Measurements from ENCODE around the gene EPB41.
A peak's percentile ranks its signal among the peaks of the same experiment; 100 is the strongest.
"Not testable (repeated sequence)": the region's sequence is repeated elsewhere in the genome, so short reads cannot be mapped to it uniquely, and the experiment has no call there.

EPB41 gene

DNA sequence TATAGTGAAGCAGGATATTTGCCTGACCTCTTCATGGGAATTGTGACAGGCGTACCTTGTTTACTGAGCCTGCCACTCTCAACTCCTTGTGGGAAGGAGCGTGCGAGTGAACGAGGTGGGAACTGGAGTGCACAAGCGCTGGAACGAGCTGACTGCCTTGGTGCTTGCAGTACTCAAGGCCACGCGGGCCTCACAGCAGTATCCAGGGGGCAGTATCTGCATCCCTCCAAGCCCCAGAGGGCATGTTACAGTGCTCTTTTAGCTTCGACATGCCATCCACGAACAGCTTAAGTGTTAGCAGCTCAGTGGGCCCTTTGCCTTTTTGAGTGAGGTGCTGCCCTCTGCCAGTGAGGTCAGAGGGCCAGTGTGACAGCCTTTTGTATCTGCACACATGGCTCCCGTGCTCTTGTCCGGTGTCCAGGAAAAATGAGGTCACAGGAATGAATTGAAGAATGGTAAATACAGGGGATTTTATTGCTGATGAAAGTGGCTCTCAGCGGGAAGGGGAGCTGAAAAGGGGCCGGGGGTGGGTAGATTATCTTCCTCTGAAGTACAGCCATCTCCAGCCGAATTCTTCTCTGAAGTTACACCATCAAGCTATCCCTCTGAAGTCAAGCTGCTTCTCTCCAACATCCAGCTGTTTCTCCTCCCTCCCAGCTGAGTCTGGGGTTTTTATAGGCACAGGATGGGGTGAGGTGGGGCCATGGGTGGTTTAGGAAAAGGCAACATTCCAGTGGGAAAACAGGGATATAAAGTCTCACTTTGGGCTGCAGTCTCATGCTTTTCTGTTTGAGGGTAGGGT lies 69.3 kb downstream of the EPB41 start:
- DNase-seq = no peak

- DNase-seq = no peak
These were observed 69.9 kb downstream of the EPB41 start for GRCh38 chr1:28984311-28984684.

DNA sequence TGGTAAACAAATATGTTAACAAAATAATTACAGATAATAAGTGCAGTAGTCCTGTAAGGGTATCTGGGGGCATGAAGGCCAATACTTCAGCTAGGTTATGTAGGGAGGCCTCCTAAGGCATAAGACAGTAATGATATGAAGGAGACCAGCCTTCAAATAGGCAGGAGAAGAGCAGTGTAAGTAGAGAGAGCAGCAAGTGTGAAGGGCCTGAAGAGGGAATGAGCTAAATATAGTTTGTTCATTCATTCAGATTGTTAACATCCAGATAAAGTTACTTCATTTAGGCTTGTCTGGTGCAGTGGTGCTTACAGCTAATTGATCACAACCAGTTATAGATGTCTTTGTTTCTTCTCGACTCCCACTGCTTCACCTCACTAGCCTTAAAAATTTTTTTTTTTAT lies 71.1 kb downstream of the EPB41 start:
- DNase-seq = no peak

GRCh38 chr1:28986306-28986910 lies 72.0 kb downstream of the EPB41 start:
- DNase-seq = no peak

DNA sequence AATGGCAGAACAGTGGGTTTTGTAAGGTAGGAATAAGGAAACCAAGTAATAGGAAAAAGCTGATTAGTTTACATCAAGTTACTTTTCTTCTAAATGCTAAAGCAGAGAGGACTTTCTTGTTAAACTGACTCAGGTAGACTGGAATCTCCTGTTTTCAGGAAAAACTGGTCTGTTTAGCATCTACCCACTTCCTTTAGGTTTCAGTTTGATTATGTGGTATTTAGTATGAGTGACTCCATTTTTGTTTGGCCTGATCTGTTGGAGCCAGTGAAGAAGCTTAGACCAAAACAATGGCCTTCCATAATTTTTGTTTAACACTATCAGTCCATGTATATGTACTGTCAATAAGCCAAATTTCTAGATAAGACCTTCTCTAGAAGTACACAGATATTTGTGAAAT lies 88.4 kb downstream of the EPB41 start:
- no peak for DNase-seq

- no peak for DNase-seq
These were observed 89.9 kb downstream of the EPB41 start for GRCh38 chr1:29004288-29004687.

DNA sequence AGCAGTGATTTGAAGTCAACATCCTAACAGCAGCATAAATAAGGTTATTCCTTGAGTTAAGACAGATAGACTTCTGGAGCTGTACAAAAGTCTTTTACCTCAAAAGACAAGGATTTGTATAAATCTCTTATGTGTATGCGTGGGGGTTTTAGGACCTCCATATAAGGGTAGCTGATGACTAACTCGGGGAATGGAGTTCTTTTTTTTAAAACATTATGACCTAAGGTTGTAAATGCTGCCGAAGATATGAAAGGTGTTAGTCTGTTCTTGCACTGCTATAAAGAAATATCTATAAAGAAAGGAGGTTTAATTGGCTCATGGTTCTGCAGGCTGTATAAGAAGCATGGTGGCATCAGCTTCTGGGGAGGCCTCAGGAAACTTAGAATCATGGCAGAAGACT lies 90.4 kb downstream of the EPB41 start:
- DNase-seq = no peak

DNA sequence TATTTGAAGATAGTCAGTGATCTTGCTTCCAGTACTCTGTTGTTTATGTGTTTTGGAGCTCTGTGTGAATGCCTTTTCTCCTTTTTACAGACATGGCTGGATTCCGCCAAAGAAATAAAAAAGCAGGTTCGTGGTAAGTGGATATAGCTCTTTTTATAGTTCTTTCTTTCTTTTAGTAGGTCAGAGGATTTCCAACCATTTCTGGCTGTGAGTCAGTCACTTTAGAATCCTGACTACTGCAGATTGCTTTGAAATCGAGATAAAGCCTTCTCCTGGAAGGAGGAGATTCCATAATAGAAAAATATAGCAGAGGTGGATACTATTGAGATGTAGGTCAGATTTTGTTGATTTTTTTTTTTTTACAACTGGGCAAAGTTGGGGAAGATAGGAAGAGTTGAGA lies 97.4 kb downstream of the EPB41 start:
- no peak for DNase-seq

DNA sequence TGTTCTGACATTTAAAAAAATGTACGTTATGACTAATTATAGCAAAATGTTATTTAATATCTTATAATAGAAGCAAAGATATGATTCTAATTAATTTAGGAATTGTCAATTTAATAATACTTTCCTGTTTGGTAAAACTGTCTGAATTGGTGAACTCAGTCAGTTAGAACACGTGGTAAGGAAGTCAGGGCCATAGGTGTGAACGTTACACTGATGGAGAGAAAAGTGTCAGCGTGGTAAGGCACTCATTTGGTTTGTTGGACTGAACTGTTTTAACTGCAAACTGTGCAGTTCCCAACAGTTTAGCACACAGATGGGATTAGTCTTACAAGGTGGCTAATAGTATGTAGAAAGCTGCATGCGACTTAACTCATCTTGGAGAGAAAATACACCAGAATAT lies 102.9 kb downstream of the EPB41 start:
- no peak for DNase-seq

DNA sequence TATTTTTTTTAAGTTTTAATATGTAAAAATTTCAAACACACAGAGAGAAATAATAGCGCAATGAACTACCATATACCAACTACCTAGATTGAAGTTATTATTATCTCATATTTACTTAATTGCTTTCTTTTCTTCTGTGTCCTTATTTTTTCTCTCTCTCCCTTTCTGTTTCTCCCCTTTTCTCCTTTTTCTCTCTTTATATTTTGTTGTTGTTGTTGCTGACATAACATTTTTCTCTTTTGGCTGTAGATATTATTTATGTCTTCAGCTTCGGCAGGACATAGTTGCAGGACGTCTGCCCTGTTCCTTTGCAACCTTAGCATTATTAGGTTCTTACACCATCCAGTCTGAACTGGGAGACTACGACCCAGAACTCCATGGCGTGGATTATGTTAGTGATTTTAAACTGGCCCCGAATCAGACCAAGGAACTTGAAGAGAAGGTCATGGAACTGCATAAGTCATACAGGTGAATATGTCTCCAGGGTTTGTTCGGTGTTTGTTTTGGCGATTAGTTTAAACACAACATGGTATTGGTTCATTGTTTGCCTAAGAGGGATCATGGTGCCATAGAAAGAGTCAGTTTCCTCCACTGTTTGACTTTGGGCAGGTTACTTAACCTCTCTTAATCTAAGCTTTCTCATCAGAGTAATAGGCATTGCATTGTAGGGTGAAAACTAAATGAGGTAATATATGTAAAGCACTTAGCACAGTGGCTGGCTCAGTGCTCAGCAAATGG lies 103.8 kb downstream of the EPB41 start:
- no peak for DNase-seq

- DNase-seq = no peak
These were observed 108.3 kb downstream of the EPB41 start for GRCh38 chr1:29022620-29023019.

- no peak for DNase-seq
These were observed 115.3 kb downstream of the EPB41 start for GRCh38 chr1:29029667-29030066.

GRCh38 chr1:29032841-29033240 lies 118.5 kb downstream of the EPB41 start:
- no peak for DNase-seq

- DNase-seq = peak; percentile 40
These were observed 119.6 kb downstream of the EPB41 start for GRCh38 chr1:29033829-29034466.

DNA sequence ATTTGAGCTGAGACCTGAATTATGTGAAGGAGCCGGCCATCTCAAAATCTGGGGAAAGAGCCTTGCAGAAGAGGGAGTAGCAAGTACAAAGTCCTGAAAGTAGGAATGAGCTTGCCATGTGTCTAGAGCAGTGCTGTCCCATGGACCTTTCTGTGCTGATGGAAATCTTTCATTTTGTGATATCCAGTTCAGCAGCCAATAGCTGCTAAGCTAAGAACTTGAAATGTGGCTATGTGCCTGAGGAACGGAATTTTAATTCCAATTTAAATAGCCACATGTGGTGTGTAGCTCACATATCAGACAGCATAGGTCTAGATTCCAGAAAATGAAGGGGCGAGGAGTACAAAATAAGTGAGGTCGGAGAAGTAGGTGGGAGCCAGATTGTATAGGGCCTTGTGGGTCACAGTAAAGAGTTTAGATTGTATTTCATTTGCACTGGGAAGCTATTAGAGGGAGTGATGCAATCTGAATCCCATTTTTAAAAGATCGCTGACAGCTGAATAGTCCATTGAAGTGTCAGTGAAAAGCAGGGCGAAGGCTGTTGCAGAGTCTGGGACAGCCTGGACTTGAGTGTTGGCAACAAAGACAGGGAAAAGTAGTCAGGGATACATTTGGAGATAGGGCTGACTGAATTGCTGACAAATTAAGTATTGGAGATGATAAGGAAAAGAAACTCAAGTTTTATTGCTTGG lies 129.1 kb downstream of the EPB41 start:
- no peak for DNase-seq

- DNase-seq = no peak
These were observed 129.6 kb downstream of the EPB41 start for GRCh38 chr1:29044010-29044409.

DNA sequence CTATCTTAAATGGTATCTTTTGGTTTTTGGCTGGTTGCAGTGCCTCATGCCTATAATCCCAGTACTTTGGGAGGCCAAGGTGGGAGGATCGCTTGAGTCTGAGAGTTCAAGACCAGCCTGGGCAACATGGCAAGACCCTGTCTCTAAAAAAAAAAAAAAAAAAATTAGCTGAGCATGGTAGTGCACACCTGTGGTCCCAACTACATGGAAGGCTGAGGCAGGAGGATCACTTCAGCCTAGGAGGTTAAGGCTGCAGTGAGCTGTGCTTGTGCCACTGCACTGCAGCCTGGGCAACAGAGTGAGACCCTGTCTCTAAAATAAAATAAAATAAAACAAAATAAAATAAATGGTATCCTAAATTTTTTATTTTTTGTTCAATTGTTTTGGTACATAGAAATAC lies 131.3 kb downstream of the EPB41 start:
- not testable (repeated sequence) for DNase-seq

- DNase-seq = no peak
These were observed 132.8 kb downstream of the EPB41 start for GRCh38 chr1:29047142-29047541.

DNA sequence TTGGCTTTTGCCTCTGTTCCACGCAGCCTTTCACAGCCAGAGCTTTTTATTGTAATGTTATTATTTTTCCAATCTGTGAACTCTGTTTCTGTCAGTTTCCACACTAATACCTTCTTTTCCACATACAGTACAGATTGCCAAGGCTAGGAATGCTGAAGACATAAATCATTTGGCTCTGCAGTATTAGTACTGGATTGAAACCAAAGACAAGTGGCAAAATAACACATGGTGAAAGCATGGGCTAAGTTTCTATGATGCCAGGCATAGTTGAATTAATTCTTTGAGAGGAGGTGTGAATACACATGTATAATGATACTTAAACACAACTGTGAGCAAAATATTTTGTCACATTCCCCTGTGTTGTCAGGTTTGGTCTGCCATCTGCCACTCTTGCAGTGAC lies 135.8 kb downstream of the EPB41 start:
- no peak for DNase-seq

DNA sequence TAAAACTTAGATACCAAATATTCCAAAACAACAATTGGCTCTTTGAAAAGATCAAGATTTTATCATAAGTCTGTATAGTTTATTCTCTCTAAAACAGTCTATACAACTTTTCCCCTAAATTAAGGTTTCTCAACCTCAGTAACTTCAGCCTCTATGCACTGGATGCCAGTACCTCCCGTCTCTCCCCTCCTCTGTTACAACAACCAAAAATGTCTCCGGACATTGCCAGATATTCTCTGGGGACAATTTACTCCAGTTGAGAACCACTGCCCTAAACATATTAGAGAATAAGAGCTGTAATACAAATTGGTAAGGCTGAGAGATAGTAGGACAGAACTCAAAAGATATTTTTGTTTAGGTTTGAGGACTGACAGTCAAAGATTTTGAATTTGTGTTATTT lies 137.7 kb downstream of the EPB41 start:
- no peak for DNase-seq

GRCh38 chr1:29052941-29053340 lies 138.6 kb downstream of the EPB41 start:
- no peak for DNase-seq

DNA sequence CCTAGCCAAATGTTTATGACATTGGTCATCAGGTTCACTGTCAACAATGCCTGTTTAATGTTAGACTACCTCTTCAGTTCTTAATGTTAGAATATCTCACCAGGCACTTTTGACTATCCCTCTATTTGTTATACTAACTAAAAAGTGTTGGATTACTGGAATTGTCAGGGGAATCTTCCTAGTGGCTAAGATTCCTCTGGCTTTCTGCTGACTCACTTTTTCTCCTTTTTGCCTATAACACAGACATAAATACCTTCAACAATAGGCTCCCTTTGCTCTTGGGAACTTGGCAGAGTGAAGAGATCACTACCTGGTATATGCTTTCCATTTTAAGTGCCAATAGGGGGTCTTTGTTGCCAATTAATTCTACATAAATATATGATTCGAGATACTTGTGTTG lies 140.8 kb downstream of the EPB41 start:
- no peak for DNase-seq

DNA sequence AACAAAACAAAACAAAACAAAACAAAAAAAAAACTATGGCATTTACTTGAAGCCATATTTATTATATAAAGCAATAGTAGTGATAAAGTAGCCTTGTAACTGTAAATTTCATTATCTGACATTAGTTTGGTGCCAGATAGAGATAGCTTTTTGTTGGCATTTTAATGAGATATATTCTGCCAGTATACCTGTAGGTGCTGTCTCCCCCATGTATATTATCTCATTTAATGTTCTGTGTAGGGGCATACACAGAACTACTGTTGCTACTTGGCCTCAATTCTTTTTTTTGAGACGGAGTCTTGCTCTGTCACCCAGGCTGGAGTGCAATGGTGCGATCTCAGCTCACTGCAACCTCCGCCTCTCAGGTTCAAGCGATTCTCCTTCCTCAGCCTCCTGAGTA lies 141.9 kb downstream of the EPB41 start:
- no peak for DNase-seq

All from activated CD4-positive, alpha-beta T cell treated with anti-CD3 and anti-CD28 coated beads, Interleukin-2, amount 50 U/mL, for 16 hours (primary cell).